ENCODE data around the gene NDEL1. TPM values are rescaled to one million over a fixed set of nuclear protein-coding genes. Genes with fewer than 3 reads are reported as not detected.

The NDEL1 gene
- total RNA-seq, 1 experiment from 2014 or later = 39.2 TPM

- ChIA-PET CTCF (interaction anchor here (1.0 to 1.5 kb wide), 2 partner anchors 18 to 332 kb away, joined by 3 to 4 read pairs; no protein-coding TSS in a partner anchor), POLR2A (interaction anchor here (2.2 kb wide), 1 partner anchor 8 kb away, joined by 12 read pairs; the partner anchor contains the start of gene RPL26), RAD21 (ENCODE audit: low non-redundant PET in 1 of 2, low total read pairs in 2 of 2, uncharacterized antibody in 2 of 2, unreplicated experiment in 2 of 2) (no interaction called here)
- peaks cover 0 to 22% of the 10 kb centered on the region in 2 experiments; a peak in 2 of 4 replicates for H3K4me1 ChIP-seq (ENCODE audit: control insufficient read depth in 1 of 2, insufficient read depth in 2 of 2, low read length in 2 of 2)
- no peak overlapping the region for H2AFZ ChIP-seq (ENCODE audit: low read depth, low read length, poor library complexity, severe bottlenecking)
- H3K9me2 ChIP-seq (ENCODE audit: insufficient read depth) = no peaks in the 10 kb centered on the region
- H3K79me2 ChIP-seq (ENCODE audit: insufficient read depth, low read length) = no peaks in the 10 kb centered on the region
- H3K27me3 ChIP-seq (ENCODE audit: insufficient read depth, low read length) = no peaks in the 10 kb centered on the region
- intact Hi-C loops (cut with micrococcal nuclease) = no loop called here
- H4K20me1 ChIP-seq (ENCODE audit: insufficient read depth) = no peaks in the 10 kb centered on the region
- no TSS peak for BruUV-seq (replicated peaks)
- no peaks in the 10 kb centered on the region for H3K9me3 ChIP-seq (ENCODE audit: control insufficient read depth in 1 of 2, insufficient read depth in 1 of 2, low read depth in 1 of 2, low read length in 2 of 2)
- H3K27ac ChIP-seq (ENCODE audit: low read depth, low read length) = no peak overlapping the region
- DNase-seq (ENCODE audit: low read depth, low spot score) (no peak), ATAC-seq (peak; percentile 37)
- no peak overlapping the region for H3K4me3 ChIP-seq (replicated peaks in 1 of 2; ENCODE audit: low read depth in 1 of 2, low read length in 2 of 2)
- H3K4me2 ChIP-seq (ENCODE audit: low read length) = peak overlapping the region; percentile 15; the same call in 1 of the 2 replicates
- H3K9ac ChIP-seq (ENCODE audit: low read length) = no peak overlapping the region
- no peaks in the 10 kb centered on the region for H3K36me3 ChIP-seq (ENCODE audit: control insufficient read depth in 1 of 2, insufficient read depth in 2 of 2, low read length in 2 of 2)
- TF ChIP-seq YY1 (IDR thresholded peaks at IDR 0.05; ENCODE audit: extremely low read depth, insufficient replicate concordance, low read depth, low read length) (no peak), ATF3 (IDR thresholded peaks at IDR 0.05) (no peak), CEBPB (IDR thresholded peaks at IDR 0.05; ENCODE audit: low read depth) (no peak), TCF7L2 (IDR thresholded peaks at IDR 0.05; ENCODE audit: borderline replicate concordance, extremely low read depth, insufficient read depth, insufficient read length) (no peak), RAD21 (IDR thresholded peaks at IDR 0.05; ENCODE audit: low read depth) (no peak), ZFX (IDR thresholded peaks at IDR 0.05) (no peak), EZH2 (IDR thresholded peaks at IDR 0.05) (no peak), ZNF274 (IDR thresholded peaks at IDR 0.05; ENCODE audit: low read depth, low read length) (no peak), SRF (IDR thresholded peaks at IDR 0.05; ENCODE audit: low read depth) (no peak), CBX3 (IDR thresholded peaks at IDR 0.05; ENCODE audit: low read depth) (no peak), EGR1 (IDR thresholded peaks at IDR 0.05; ENCODE audit: low read depth) (no peak), ELF1 (IDR thresholded peaks at IDR 0.05; ENCODE audit: borderline replicate concordance, low read depth) (no peak), SP1 (IDR thresholded peaks at IDR 0.05; ENCODE audit: low read depth) (no peak)
Measured at GRCh38 chr17:8391711-8392110, 44.0 kb upstream of the NDEL1 start.

All from HCT116 (cell line).